NOMO-1 (cell line): ENCODE results near the gene SOAT1.
"Not testable (repeated sequence)": the region's sequence is repeated elsewhere in the genome, so short reads cannot be mapped to it uniquely, and the experiment has no call there.

ENCODE experiments used
- DNase-seq, 2 experiments: peaks; one replicate each; lab custom pipeline; 2025; ENCODE audit not compliant: unreplicated experiment in 2 of 2; lab: John Stamatoyannopoulos, UW

SOAT1 gene

DNA sequence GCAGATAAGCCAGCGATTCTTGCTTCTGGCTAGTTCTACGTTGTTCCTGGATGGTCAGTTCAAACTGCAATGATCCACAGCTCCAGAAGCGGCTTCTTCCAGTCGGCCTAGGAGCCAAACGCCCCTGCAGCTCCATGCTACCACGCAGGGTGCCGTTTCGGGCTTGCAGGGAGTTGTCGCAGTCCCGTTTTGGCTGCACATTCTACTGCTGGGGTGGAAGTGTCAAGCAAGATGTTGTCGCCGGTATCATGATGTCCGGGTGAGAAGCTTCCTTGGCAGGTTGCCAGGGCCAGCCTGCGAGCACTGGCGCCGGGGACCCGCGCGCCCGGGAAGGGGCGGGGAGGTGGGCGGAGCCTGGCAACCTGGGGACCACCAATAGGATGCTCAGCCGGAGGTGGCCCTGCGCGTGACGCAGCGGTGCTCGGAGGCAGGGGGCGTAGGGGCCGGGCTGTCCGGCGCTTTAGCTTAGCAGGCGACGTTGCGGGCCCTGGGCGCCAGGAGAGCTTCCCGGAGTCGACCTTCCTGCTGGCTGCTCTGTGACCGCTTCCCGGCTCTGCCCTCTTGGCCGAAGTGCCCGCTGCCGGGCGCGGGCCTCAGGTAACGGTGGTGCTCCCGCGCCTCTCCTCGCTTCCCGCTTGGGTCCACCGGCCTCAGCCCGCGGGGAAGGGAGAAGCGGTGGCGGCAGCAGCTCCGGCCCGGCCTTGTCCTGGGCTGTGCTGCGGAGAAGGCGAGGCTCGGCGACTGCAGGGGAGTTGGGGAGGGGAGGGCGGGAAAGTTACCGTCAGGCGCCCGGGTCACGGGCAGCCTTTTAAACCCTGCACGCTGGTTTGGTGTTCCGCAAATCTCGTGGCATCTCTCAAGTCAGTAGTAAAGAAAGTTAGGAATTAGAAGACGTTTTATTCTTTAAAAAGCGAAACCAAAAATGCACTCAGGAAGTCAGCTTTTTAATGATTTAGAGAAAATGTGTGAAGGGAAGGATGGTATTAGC, at the start of gene SOAT1:
SOAT1 (plus strand) TSS at position 458 of the 988 bp plus-strand sequence. CDS start 8,888 bp downstream, outside the sequence.
- DNase-seq = peak; percentile 74 to 92

DNA sequence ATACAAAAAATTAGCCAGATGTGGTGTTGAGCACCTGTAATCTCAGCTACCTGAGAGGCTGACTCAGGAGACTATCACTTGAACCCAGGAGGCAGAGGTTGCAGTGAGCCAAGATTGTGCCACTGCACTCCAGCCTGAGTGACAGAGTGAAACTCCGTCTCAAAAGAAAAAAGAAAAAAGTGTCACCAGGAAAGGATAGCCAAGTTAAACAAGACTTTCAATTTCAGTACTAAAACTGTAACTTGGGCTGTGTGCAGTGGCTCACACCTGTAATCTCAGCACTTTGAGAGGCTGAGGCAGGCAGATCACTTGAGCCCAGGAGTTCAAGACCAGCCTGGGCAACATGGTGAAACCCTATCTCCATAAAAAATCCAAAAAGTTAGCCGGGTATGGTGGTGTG, 48.2 kb upstream of the SOAT1 start:
- not testable (repeated sequence) for DNase-seq

DNA sequence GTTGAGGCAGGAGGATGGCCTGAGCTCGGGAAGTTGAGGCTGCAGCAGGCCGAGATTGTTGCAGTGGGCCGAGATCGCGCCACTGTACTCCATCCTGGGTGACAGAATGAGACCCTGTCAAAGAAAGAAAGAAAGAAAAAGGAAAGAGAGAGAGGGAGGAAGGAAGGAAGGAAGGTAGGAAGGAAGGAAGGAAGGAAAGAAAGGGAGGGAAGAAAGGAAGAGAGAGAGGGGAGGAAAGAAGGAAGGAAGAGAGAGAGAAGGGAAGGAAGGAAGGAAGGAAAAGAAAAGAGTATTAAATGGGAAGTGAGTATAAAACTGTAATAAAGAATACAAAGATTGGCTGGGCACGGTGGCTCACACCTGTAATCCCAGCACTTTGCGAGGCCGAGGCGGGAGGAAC, 45.7 kb upstream of the SOAT1 start:
- DNase-seq = no peak

DNA sequence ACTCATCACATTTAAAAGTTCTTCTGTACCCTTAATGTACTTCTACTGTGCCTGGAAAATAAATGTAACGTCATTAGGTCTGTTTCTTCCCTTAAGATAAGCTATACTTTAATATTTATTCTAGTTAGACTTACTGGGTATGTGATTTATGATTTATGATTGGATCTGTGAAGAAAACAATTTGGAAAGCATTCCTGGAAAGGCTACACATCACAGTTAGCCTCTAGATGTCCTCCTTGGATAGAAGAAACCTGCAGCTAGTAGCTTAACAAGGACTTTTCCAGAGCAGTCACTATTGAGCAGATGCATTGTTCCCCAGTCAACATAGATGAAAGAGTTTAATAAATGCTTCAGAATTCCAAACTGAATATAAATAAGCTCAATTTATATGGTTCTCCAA, 41.9 kb upstream of the SOAT1 start:
- no peak for DNase-seq

DNA sequence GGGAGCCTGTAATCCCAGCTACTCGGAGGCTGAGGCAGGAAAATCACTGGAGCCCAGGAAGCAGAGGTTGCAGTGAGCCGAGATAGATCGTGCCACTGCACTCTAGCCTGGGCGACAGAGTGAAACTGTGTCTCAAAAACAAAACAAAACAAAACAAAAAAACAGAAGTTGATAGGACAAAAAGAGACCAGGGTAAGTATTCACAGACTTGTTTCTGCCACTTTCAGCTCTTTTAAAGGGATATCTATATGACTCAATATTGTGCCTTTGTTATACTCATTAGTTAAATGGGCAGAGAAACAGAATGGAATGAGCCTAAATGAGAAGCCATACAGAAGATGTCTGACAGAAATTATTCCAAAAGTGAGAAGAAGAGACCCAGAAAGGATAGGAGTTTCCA, 41.0 kb upstream of the SOAT1 start:
- DNase-seq = no peak

DNA sequence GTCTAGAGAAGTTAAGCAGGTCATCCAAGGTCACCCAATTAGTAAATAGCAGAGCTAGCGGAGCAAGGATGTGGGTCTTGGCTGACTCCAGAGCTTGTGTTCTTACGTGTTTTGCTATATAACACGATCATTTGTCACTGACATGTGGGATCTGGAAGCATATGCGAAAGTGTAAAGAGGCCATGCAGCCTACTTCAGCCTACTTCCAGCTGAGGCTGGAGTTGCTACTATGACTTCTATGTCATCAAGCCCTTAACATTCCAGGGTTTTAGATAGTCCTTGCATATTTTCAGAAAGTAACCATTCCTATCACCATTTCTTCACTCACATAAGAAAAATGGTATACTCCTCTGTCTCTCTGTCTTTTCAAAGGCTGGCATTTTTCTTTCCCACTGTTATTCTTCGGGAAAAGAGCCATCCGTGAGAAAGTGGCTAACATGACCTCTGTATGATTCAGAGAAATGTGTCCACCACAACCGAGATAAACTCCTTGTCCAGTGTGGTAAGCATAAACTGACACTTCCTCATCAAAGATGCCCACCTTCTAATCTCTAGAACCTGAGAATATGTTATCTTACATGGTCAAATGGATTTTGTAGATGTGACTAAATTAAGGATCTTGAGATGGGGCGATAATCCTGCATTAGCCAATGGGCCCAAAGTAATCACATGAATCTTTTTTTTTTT, 40.2 kb upstream of the SOAT1 start:
- DNase-seq = no peak

DNA sequence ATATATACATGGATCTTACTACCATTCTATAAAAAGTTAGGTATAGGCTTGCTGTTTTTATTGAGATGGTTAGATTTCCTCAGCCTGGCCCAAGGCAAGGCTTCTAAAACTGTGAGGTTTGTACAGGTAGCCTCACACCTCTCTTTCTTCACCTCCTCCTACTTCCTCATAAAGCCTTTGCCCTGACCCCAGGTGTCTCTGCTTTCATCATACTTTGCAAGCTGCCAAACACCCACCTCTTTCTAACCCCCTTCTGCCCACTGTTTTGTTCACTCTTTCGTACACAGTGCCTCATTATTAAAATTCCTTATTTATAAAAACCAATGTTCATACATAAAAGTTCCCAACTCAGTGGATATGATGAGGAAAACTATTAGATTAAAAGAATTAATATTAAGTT, 31.4 kb upstream of the SOAT1 start:
- DNase-seq = no peak

DNA sequence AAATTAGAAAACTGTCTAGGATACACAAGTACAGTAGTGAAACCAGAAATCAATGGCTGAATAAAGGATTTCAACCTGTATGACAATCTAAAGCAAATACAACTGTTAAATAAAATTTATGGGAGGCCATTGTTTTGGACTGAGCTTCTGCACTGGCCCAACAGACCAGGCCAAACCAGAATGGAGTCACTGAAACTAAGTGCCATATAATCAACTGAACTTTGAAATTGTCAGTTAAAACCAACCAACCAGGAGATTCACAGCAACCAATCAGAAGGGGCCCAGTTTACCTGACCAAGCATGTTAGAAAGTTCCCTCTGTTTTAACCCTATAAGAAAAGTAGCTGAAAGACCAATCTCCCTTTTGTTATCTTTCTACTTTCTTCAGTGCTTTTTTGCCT, 30.5 kb upstream of the SOAT1 start:
- no peak for DNase-seq

DNA sequence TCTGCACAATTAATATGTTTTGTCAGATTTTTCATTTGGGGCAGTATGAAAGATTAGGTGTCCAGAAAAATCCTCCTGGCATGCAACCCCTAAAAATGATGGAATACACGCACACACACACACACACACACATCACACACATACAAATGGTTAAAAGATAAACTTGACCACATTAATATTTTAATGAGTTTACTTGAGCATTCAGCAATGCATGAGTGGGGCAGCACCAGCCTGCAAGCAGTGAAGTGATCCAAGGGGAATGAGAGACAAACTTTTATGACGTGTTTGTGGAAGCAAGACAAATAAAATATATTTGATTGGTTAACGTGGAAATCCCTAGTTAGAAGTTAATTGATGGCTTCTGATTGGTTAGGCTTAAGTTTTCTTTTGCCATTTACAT, 29.1 kb upstream of the SOAT1 start:
- DNase-seq = no peak

DNA sequence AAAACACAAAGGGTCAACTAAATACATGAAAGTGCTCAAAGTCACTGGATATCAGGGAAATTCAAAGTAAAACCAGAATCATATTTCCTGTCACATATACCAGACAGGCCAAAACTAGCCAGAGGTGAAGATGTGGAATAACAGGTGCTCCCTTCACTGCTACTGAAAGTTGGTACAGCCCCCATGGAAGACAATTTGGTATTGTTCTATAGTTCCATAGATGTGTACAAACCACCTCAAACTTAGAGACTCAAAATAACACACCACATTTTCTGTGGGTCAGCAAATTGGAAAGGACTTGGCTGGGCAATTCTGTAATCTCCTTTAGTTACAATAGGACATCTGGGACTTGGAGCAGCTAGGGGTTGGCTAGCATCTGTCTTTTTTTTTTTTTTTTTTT, 24.5 kb upstream of the SOAT1 start:
- DNase-seq = no peak

DNA sequence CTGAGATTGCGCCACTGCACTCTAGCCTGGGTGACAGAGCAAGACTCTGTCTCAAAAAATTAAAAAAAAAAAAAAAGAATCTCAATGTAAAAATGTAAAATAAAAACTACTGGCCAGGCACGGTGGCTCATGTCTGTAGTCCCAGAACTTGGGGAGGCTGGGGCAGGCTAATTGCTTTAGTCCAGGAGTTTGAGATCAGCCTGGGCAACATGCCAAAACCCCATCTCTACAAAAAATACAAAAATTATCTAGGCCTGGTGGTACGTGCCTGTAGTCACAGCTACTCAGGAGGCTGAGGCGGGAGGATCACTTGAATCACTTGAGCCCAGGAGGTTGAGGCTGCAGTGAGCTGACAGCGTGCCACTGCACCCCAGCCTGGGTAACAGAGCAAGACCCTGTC, 19.2 kb upstream of the SOAT1 start:
- DNase-seq = not testable (repeated sequence)

DNA sequence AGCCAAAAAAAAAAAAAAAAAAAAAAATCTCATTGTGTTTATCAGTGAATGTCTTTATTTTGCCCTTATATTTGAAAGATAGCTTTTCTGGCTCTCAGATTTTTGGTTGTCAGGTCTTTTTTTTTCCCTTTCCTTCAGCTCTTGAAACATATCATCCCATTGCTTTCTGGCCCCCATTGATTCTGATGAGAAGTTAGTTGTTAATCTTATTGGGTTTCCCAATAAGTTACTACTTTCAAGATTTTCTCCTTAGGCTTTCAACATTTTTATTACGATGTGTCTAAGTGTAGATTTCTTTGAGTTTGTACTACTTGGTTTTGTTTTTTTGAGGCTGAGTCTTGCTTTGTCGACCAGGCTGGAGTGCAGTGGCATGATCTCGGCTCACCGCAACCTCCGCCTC, 14.7 kb upstream of the SOAT1 start:
- no peak for DNase-seq

DNA sequence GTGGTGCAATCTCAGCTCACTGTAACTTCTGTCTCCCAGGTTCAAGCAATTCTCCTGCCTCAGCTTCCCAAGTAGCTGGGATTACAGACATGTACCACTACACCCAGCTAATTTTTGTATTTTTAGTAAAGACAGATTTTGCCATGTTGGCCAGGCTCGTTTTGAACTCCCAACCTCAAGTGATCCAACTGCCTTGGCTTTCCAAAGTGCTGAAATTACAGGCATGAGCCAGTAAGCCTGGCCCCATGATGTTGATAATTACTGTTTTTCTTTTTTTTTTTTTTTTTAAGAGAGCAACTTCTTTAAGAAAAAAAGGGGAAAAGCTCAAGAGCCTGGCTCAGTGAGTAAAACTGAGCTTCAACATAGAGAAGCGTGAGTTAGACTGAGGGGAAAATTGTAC, 9.6 kb upstream of the SOAT1 start:
- no peak for DNase-seq

DNA sequence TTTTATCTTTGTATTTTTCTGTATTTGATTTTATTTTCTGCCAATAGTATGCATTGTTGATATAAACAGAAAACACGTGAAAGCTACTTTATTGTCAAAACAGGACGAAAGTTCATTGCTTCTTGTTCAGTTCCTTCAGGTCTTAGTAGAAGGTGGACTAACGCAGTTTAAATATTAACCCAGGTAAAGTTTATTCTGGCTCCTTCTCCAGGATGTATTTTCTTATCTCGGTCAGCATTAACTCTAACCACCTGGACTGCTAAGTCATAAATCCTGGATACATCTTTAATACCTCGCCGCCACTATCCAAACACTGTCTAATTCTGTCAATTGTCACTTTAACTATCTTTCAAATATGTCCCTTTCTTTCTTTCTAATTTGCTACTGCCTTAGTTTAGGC, 5.7 kb upstream of the SOAT1 start:
- DNase-seq = no peak

DNA sequence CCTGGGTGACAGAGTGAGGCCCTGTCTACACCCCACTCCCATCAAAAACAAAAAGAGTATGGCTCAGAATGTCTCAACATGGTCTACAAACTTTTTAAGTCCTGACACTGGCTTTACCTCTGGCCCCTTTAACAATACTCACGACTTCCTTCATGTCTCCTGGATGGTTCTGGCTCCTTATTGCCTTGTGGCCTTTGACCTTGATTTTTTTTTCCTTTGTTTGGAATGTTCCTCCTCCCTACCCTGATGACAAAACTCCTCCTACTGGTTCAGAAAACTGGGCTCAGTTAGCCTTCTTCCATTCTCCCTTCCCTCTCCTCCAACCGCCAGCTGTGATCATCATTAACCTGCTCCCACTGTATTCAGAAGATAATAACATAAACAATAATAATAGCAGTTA, 4.6 kb upstream of the SOAT1 start:
- DNase-seq = no peak

DNA sequence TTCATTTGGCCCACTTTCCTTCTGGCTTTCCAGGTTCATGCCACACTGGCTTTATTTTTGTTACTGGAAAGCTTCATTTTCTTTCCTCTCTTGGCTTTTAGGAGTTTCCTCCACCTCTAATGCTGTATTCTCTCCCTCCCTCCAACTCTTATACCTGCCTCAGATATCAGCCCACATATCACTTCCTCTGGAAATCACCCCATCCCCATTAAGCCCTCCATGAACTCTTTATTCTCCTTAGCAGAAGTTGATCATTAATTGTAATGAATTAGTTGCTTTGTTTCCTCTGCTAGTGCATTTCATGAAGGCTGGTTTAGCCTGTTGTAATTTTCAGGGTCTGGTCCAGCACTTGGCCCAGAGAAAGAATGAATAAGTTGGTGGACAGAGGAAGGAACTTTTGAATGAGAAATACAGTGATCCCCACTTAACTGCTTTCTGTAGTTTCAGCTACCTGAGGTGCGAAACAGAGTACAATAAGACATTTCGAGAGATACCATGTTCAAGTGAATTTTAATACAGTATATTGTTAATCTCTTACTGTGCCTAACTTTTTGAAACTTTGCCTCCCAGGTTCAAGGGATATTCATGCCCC, 1.7 kb downstream of the SOAT1 start:
- DNase-seq = no peak

DNA sequence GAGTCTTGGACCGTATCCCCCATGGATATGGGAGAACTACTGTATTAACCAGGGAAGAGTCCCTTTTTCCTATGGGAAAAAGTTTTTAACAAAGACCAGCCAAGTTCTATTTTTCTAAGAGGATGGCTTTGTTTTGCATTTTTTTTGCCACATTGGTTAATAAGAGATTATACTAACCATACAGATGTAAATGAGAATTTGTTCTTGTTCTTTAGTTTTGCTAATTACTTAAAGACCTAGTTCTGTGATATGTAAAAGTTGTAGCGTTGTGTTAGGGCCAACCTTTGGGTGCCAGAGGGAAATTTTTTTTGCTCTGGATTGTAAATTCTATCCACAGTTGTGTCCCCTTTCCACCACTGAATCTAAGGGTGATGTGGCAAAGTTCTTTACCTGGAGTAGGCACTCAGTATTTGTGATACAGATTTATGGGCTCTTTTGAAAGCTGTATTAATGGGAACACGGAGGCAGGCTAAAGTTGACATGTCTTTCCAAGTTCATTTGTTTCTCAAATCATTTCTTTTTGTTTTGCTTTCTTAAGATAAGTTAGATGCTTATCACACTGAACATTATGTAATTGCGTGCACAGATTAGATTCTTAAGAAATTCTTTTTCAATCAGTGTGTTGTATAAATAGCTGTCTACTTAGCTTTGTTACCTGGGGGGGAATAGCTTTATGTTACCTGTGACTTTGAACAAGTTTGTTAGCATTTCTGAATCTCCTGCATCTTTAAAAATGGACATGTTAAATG, 2.9 kb downstream of the SOAT1 start:
- no peak for DNase-seq

DNA sequence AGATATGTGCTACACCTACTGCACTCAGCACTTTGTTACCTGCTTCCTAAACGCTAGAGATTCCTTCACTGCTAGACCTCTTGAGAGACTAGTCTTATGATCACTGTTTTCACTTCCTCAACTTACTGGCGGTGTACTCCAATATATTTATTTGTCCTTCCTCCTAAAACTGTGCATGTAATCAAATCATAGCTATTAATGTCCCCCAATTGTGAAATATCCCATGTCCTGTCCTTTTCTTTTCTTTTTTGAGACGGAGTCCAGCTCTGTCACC, 3.4 kb downstream of the SOAT1 start:
- DNase-seq = peak; percentile 39 to 81

DNA sequence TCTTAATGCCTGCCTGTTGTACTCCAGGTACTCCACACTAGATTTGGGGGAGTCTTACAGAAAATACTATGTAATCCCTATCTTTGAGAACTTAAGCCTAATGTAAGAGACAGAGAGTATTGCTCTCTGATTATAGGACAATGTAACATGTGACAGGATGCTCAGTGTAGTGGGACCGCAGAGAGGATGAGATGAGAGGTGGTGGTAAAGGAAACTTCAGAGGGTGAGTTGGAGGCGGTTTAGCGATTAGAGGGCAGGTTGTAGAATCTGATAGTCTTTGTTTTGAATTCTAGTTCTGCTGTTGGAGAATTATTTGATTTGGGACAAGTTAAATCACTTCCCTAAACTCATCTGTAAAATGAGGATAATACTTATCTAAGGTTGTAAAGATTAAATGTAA, 5.4 kb downstream of the SOAT1 start:
- no peak for DNase-seq

DNA sequence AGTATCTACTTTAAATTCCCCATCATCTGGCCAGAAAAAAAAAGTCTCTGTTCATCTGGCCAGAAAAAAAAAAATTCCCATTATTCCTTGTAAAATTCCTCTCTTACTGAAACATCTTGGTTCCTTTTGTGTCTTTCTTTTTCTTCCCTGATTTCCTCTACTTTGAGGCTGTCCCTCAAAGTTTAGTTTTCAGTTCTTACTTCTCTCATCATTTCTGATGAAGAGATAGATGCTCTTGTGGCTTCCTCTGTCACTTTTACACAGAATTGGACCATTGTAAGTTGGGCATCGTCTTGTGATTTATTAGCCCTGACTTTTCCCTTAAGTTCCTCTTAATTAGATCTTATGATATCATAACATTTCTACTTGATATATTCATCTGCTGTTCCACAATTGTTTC, 6.5 kb downstream of the SOAT1 start:
- DNase-seq = no peak

DNA sequence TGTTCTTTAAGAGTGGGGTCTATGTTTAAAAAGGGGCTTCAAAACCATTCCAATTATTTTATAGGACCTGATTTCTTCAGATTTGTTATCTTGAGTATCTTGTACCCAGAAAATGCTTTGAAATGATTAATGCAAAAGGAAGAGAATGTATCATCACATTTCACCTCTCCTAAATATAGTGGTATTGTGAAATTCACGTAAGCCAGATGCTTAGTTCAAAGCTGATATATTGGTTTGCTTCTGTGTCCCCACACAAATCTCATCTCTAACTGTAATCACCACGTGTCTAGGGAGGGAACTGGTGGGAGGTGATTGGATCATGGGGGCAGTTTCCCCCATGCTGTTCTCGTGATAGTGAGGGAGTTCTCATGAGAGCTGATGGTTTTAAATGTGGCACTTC, 8.5 kb downstream of the SOAT1 start:
- no peak for DNase-seq
